ENCODE data around the gene DUOX2. TPM values are rescaled to one million over a fixed set of nuclear protein-coding genes. Genes with fewer than 3 reads are reported as not detected.

DUOX2 gene
- total RNA-seq, 1 experiment from 2014 or later = not detected

GRCh38 chr15:45116006-45116481 is 2.1 kb upstream of the DUOX2 start:
- Histone ChIP-seq H3K27me3 (ENCODE audit: insufficient read depth, low read depth) (peaks cover 3% of the 10 kb centered on the region; the same call in 1 of the 2 replicates), H3K36me3 (ENCODE audit: low read depth) (no peaks in the 10 kb centered on the region), H3K4me2 (no peak overlapping the region), H3K27ac (no peak overlapping the region), H3F3A (ENCODE audit: insufficient read depth, low read depth) (no peaks in the 10 kb centered on the region), H3K9me3 (ENCODE audit: insufficient read depth, low read depth) (no peaks in the 10 kb centered on the region), H3K9me2 (ENCODE audit: insufficient read depth) (no peaks in the 10 kb centered on the region), H4K20me1 (ENCODE audit: insufficient read depth) (no peaks in the 10 kb centered on the region), H3K79me2 (ENCODE audit: low read depth) (no peaks in the 10 kb centered on the region), H3K4me1 (replicated peaks; ENCODE audit: insufficient read depth) (no peaks in the 10 kb centered on the region), H3K4me3 (no peak overlapping the region), H2AFZ (no peak overlapping the region)
- DNase-seq = no peak
- ChIA-PET CTCF (interaction anchor here (0.6 kb wide), 1 partner anchor 563 kb away, joined by 4 read pairs; no protein-coding TSS in a partner anchor), POLR2A (ENCODE audit: unreplicated experiment) (no interaction called here)
- no peak for TF ChIP-seq EZH2 (IDR thresholded peaks at IDR 0.05; ENCODE audit: low read depth)
- TF ChIP-seq CTCF (conservative IDR thresholded peaks at IDR 0.05) = no peak
- intact Hi-C loops (cut with micrococcal nuclease; ENCODE audit: unreplicated experiment) = loop anchor here (5.0 kb wide), 1 partner anchor 144 kb away; no protein-coding TSS in a partner anchor
- no TSS peak for BruUV-seq (replicated peaks)

GRCh38 chr15:45115312-45115820 is 1.4 kb upstream of the DUOX2 start:
- intact Hi-C loops (cut with micrococcal nuclease; ENCODE audit: unreplicated experiment) = loop anchor here (5.0 kb wide), 1 partner anchor 143 kb away; no protein-coding TSS in a partner anchor
- Histone ChIP-seq H3K4me2 (no peak overlapping the region), H4K20me1 (ENCODE audit: insufficient read depth) (no peaks in the 10 kb centered on the region), H3F3A (ENCODE audit: insufficient read depth, low read depth) (no peaks in the 10 kb centered on the region), H3K9me2 (ENCODE audit: insufficient read depth) (no peaks in the 10 kb centered on the region), H3K27me3 (ENCODE audit: insufficient read depth, low read depth) (peaks cover 3% of the 10 kb centered on the region; the same call in 1 of the 2 replicates), H3K27ac (no peak overlapping the region), H2AFZ (no peak overlapping the region), H3K4me3 (no peak overlapping the region), H3K4me1 (replicated peaks; ENCODE audit: insufficient read depth) (no peaks in the 10 kb centered on the region), H3K36me3 (ENCODE audit: low read depth) (no peaks in the 10 kb centered on the region), H3K9me3 (ENCODE audit: insufficient read depth, low read depth) (no peaks in the 10 kb centered on the region), H3K79me2 (ENCODE audit: low read depth) (no peaks in the 10 kb centered on the region)
- BruUV-seq (replicated peaks) = no TSS peak
- POLR2A ChIA-PET (ENCODE audit: unreplicated experiment) = no interaction called here
- TF ChIP-seq EZH2 (IDR thresholded peaks at IDR 0.05; ENCODE audit: low read depth) = no peak
- TF ChIP-seq CTCF (conservative IDR thresholded peaks at IDR 0.05) = no peak
- no peak for DNase-seq
- CTCF ChIA-PET = no interaction called here

- Histone ChIP-seq H3K79me2 (ENCODE audit: low read depth) (no peaks in the 10 kb centered on the region), H3F3A (ENCODE audit: insufficient read depth, low read depth) (no peaks in the 10 kb centered on the region), H3K36me3 (ENCODE audit: low read depth) (no peaks in the 10 kb centered on the region), H3K4me2 (no peak overlapping the region), H3K9me3 (ENCODE audit: insufficient read depth, low read depth) (no peaks in the 10 kb centered on the region), H3K4me1 (replicated peaks; ENCODE audit: insufficient read depth) (no peaks in the 10 kb centered on the region), H3K27me3 (ENCODE audit: insufficient read depth, low read depth) (peaks cover 3% of the 10 kb centered on the region; the same call in 1 of the 2 replicates), H2AFZ (no peak overlapping the region), H3K27ac (no peak overlapping the region), H3K9me2 (ENCODE audit: insufficient read depth) (no peaks in the 10 kb centered on the region), H3K4me3 (no peak overlapping the region), H4K20me1 (ENCODE audit: insufficient read depth) (no peaks in the 10 kb centered on the region)
- POLR2A ChIA-PET (ENCODE audit: unreplicated experiment) = no interaction called here
- TF ChIP-seq EZH2 (IDR thresholded peaks at IDR 0.05; ENCODE audit: low read depth) (no peak), CTCF (conservative IDR thresholded peaks at IDR 0.05) (no peak)
- intact Hi-C loops (cut with micrococcal nuclease; ENCODE audit: unreplicated experiment) = loop anchor here (5.0 kb wide), 1 partner anchor 142 kb away; no protein-coding TSS in a partner anchor
- no TSS peak for BruUV-seq (replicated peaks)
- no peak for DNase-seq
- CTCF ChIA-PET = no interaction called here
These were observed 746 bp upstream of the DUOX2 start for GRCh38 chr15:45114751-45115085.
